Progenitor cell of endocrine pancreas (in vitro differentiated cells): ENCODE measurements around the gene DOCK6. TPM values are rescaled to one million over a fixed set of nuclear protein-coding genes. Genes with fewer than 3 reads are reported as not detected.

ENCODE experiments used
- total RNA-seq: library from RNA; stranded (reverse); gene quantifications from 2 replicates; pipeline ENCODE4 v1.2.1, GENCODE V29; 2021

The DOCK6 gene
- total RNA-seq, 1 donor from 2014 or later, result 88.0 TPM

Other genes starting within 250 kb of the DOCK6 start
- gene LDLR, start 173.1 kb downstream of the DOCK6 start, total RNA-seq, result 67.3 and 73.2 TPM in 2 replicates
- 22.8 and 24.3 TPM in 2 replicates for gene SPC24, start 106.7 kb downstream of the DOCK6 start, total RNA-seq
- 27.6 and 29.1 TPM in 2 replicates for gene KANK2, start 65.0 kb downstream of the DOCK6 start, total RNA-seq
- not detected in 2 replicates for gene ANGPTL8, start 22.9 kb downstream of the DOCK6 start, total RNA-seq
- not detected in 2 replicates for gene TSPAN16, start 33.6 kb upstream of the DOCK6 start, total RNA-seq
- gene RAB3D, start 77.1 kb upstream of the DOCK6 start, total RNA-seq, result 40.7 and 43.9 TPM in 2 replicates
- 49.8 and 51.1 TPM in 2 replicates for gene TMEM205, start 83.7 kb upstream of the DOCK6 start, total RNA-seq
- 25.0 and 27.6 TPM in 2 replicates for gene CCDC159, start 84.0 kb upstream of the DOCK6 start, total RNA-seq
- gene PLPPR2, start 92.9 kb upstream of the DOCK6 start, total RNA-seq, result 7.9 and 10.1 TPM in 2 replicates
- gene SWSAP1, start 112.1 kb upstream of the DOCK6 start, total RNA-seq, result 3.2 and 3.3 TPM in 2 replicates
- 53.6 and 56.7 TPM in 2 replicates for gene EPOR, start 121.8 kb upstream of the DOCK6 start, total RNA-seq
- 266 and 284 TPM in 2 replicates for gene RGL3, start 156.8 kb upstream of the DOCK6 start, total RNA-seq
- 1.8 and 2.2 TPM in 2 replicates for gene ODAD3, start 172.6 kb upstream of the DOCK6 start, total RNA-seq
- gene PRKCSH, start 173.1 kb upstream of the DOCK6 start, total RNA-seq, result 409 and 437 TPM in 2 replicates
- gene ELAVL3, start 218.5 kb upstream of the DOCK6 start, total RNA-seq, result 0.87 and 1.4 TPM in 2 replicates
- gene ZNF653, start 243.3 kb upstream of the DOCK6 start, total RNA-seq, result 17.6 and 21.8 TPM in 2 replicates